SH-SY5Y (cell line): ENCODE results near the gene LYZL1.
A peak's percentile ranks its signal among the peaks of the same experiment; 100 is the strongest.

Experiments
- GATA2 ChIP-seq: IDR thresholded peaks from 2 replicates; pipeline ENCODE4 v1.6.1; 2011; ENCODE audit warnings: mild to moderate bottlenecking, low read depth, low read length
- GATA3 ChIP-seq: IDR thresholded peaks from 2 replicates; pipeline ENCODE4 v1.6.1; 2011; ENCODE audit warnings: low read depth, mild to moderate bottlenecking, low read length, moderate library complexity

The LYZL1 gene

DNA sequence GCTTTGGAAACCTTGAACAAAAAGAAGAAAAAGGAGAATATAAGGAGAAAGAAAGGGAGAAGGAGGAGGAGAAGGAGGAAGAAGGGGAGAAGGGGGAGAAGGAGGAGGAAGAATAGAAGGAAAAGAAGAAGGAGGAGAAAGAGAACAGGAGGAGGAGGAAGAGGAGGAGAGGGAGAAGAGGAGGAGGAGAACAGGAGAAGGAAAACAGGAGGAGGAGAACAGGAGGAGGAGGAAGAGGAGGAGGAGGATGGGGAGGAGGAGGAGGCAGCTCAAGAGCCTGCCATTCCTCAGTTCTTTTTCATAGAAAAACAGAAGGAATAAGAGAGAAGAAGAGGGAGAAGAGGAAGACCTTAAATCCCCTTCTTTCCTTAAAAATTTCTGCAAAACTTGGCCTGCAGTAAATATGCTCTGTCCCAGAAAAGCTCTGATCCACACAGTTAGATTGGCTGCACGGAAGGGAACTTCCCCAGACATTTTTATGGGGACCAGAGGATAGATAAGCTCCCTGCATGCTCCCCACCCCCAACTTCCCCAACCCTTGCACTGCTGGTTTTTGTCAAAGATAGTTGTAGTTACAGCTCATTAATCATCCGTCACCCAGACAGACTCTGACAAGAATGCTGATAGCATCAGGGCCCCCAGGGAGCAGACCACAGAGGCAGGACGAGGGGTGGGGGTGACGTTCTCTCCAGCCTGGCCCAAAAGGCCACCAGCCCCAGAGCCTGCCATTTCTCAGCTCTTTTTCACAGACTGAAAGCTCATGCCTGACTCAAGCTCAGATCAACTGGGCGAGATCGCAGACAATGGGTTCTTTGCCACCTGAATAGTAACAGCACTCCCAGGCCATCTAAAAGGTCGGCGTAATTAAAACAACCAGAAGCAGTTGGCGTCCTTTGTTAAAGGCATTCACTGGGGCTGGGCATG is 34.5 kb upstream of the LYZL1 start:
- peak; percentile 99 for TF ChIP-seq GATA2
- peak; percentile 94 for TF ChIP-seq GATA3

DNA sequence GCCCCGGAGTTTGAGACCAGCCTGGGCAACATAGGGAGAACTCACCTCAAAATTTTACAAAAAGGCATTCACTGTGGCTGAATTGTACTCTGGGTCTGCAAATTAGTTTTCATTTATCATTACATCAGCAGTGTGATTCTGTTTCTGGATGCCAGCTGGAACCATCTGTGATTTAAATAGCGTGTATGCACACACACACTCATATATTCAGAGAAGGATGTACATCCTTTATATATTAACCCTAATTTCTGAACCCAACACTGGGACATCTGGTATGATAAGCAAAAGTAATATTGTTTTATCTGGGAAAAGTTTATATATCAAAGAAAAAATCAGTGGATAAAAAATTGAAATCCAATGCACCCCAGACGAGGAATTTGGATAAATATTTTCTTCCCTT is 33.8 kb upstream of the LYZL1 start:
- TF ChIP-seq GATA3 = peak; percentile 75
- TF ChIP-seq GATA2 = no peak; the same call in 1 of the 2 replicates

DNA sequence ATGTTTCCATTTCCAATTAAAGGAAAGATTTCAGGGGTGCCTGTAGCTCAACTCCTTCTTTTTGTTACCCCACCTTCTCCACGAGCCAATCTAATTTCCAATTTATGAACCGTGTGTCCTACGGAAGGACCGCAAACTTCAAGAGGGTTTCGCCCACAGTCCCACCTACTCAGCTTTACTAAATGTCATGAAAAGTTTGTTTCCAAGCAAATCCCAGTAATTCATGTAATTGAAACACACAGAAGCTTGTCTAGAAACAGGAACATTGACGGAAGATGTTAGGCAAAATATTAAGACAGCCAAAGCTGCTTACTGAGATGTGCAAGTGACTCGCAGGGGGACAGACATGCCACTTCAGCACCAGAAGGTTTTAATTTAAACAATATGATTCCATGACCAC is 32.9 kb upstream of the LYZL1 start:
- TF ChIP-seq GATA3 (no peak), GATA2 (no peak)

DNA sequence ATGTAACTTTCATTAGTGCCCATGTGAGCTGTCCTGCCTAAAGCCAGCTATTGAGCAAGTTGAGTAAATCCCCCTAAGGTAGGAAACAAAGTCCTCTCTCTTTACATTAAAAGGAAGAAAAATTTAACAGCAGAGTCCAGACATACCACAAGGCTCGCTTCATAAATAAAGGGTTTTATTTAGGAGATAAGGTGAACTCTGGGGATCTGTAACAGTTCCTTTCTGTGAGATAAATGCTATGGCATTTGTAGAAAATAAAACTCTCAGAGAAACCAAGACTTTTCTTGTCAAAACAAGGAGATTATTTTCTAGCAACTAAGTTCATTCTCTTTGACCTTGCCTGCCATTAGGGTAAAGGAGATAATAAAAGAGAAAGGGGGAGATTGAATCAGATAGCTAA is 32.3 kb upstream of the LYZL1 start:
- no peak for TF ChIP-seq GATA2
- TF ChIP-seq GATA3 = no peak

DNA sequence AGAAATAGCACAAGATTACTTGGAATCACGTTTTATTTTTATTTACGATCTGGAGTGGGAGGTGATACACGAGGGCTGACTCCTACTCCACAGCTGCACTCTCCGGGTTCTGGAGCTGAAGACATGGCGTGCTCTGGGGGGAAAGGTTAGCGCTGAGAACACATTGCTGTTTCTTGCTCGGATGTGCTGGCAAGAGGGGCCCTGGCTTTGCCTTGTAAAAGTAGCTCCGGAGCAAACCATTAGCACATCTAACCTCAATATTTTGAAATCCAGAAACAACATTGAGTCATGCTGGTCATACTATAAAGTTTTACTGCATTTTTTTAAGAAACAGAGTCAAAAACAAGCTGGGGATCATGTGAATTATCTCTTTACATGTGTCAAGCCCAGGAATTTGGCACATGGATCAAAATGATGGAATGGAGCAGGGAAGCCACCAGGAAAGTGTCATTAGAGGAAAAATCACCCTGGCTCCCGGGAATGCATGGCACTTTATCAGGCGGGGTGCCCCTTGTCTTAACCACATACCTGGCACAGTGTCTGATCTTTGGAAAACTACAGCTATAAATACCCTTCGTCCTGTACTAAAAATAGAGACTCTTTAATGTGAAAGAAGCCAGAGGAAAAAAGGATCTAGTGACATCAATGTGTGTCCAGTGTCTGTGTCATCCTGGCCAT is 31.6 kb upstream of the LYZL1 start:
- no peak for TF ChIP-seq GATA2
- TF ChIP-seq GATA3 = no peak

DNA sequence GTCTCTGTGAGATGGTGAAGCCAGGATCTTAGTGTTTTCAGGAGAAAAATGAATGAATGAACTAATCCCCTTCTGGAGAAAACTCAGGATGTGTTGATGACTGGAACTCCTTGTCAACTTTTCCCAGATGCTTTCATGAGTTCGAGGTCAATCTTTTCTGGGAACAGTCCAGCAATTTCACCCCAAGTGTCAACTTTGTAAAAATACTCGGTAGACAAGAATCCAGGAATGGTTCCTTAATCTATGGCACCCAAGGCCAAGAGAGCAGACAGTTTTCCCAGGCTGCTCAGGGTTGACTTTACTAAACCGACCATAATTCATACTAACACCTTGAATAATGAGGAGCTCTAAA is 31.1 kb upstream of the LYZL1 start:
- no peak for TF ChIP-seq GATA3
- no peak for TF ChIP-seq GATA2

DNA sequence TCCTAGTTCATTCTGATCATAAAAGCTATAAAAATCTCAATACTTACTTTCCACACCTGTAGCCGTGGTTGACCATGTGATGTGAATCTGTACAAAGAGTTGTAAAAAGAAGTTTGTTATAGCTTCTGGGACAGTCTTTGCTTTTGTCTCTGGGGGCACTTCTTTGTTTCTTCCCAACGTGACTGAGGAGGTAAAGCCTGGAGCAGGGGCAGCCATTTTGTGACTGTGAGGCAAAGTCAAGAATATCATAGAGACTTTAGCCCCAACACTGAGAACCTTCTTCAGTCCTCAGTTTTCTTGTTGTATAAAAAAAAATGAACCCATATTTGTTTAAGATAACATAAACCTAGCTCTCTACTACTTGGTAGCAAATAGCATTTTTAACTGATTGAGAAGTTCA is 29.4 kb upstream of the LYZL1 start:
- TF ChIP-seq GATA2 (no peak), GATA3 (no peak)

DNA sequence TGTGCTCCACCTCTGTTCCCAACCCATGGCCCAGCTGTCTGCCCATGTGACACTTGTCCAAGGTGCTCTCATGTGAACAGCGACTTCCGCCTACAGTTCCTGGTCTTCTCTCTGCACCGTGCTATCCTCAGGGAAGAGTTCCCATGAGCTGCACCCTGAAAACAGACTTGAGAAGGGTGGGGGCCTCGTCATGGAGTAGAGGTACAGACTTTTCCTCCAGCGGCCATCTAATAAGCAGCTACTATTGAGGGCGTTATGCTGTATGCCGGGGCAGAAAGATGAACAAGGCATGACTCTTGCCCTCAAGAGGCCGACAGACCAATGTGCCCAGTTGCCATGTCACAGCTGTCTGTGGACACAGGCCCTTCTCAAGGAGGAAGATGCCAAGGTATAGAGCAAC is 25.4 kb upstream of the LYZL1 start:
- TF ChIP-seq GATA3 (no peak), GATA2 (no peak)

DNA sequence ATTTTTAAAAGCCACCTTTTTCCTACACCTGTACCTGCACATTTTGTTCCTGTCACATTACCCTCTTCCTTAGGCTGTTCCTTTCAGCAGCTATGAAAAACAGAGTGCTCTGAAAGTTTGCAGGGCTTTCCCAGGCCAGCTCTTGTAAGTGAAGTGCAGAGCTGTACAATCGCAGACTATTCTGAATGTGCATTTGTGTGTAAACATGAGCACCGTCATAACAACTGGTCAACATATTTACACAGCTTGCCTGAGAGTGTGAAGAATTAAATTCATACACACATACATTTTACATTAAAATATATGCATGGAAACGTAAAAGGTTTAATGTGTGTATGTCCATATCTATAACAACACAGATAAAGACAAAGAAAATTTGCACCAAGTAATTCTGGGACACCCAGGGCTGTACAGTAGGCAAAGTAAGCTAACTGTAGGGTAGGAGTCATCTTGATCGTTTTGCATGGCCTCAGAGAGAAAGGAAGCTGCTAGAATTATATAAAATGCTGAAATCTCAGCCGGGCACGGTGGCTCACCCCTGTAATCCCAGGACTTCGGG is 23.6 kb upstream of the LYZL1 start:
- TF ChIP-seq GATA2 (no peak), GATA3 (no peak)

DNA sequence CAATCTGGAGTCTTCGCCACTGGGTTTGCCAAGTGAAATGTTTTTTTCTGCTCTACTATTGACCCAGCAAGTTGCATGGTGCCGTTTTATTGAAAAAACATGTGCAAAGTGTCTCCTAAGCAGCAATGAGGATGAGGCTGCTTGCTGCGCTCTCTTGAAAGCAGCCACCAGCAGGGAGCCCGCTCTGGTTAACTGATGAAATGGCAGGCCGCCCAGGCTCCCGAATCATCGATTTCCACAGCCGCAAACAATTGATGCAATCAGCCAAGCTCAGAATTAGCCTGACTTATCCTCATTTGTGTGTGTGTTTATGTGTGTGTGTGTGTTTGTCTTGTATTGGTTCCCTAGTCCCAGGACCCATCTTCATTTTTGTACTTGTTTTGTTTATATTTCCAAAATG is 22.2 kb upstream of the LYZL1 start:
- TF ChIP-seq GATA3 (no peak), GATA2 (no peak)

DNA sequence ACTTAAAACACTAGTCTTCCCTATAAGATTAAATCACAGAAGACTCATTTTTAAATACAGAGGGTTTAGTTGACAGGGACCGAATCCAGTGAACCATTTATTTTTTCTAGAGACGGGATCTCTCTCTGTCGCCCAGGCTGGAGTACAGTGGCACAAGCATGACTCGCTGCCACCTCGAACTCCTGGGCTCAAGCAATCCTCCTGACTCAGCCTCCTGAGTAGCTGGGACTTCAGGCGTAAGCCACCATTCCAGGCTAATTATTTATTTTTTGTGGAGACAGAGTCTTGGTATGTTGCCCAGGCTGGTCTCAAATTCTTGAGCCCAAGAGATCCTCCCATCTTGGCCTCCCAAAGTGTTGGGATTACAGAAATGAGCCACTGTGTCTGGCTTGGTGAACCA is 20.9 kb upstream of the LYZL1 start:
- TF ChIP-seq GATA2 (no peak), GATA3 (no peak)

DNA sequence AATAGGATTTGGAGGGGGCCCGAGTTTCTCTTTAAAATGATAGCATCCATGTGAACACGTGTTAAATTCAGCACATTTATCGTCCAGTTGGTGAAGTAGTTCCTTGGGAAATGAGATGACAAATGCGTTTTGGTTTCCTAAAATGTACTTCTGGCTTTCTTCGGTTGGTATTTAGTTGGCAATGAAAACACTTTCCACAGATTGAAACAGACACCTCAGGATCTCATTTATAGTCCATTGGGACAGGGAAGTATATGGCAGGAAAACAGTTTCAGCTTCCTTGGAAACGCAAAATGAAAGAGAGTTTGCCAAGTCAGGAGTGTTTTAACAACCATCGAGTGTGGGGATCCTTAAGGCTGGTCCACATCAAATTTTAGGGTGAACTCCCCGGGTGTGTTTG is 19.4 kb upstream of the LYZL1 start:
- TF ChIP-seq GATA2 = no peak
- TF ChIP-seq GATA3 = no peak

DNA sequence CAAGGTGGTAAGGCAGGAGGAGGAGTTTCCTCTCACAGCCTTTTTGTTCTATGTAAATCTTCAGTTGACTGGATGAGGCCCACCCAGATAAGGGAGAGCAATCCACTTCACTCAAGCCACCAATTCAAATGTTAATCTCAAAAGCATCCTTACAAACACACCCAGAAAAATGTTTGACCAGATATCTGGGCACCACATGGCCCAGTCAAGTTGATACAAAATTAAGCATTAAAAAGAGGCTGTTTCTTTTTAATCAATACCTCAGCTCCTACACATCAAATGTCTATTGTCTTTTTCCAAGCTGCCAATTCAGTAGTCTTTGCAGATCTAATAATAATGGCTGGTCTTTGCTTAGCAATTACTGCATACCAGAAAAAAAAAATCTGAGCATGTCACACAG is 18.0 kb upstream of the LYZL1 start:
- TF ChIP-seq GATA3 (no peak), GATA2 (no peak)

DNA sequence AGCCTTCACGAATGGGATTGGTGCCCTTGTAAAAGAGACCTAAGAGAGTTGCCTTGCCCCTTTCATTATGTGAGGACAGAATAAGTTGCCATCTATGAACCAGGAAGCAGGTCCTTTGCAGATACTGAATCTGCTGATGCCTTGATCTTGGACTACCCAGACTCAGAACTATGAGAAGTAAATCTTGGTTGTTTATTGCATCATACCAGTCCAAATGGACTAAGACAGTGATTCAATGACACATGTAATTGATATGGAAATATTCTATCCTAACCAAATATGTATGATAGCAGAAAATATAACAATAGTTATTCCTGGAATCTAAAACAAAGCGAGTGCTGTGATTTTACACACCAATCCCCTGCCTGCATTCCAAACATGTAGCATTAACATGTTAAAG is 17.0 kb upstream of the LYZL1 start:
- TF ChIP-seq GATA2 (no peak), GATA3 (no peak)

DNA sequence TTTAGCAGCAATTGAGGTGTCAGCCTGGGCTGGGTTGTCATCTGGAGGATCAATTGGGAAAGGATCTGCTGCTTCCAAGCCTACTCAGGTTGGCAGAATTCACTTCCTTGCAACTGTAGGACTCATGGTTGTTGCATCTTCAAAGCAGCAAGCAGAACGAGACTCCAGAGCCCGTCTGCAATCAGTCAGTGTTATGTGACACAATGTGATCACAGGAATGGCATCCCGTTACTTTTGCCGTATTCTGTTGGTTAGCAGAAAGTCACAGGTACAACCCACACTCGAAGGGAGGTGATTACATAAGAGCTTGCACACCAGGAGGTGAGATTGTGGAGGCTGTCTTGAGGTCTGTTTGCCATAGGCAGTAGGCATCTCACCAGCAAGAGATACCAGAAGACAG is 15.4 kb upstream of the LYZL1 start:
- no peak for TF ChIP-seq GATA3
- TF ChIP-seq GATA2 = no peak
